NT2/D1 (cell line): ENCODE results near the gene GPR17.

ENCODE experiments used
- DNase-seq: peaks from one replicate; pipeline ENCODE4 v3.0.0-alpha.2; 2011; ENCODE audit warnings: low read depth, low spot score
- H3K27me3 ChIP-seq: 2 replicates; pipeline ENCODE4 v1.6.0; 2011; ENCODE audit warnings: mild to moderate bottlenecking; ENCODE audit not compliant: insufficient read length, insufficient read depth
- H3K36me3 ChIP-seq: 2 replicates; pipeline ENCODE4 v1.6.1; 2011; ENCODE audit warnings: mild to moderate bottlenecking, low read length, mixed read lengths; ENCODE audit not compliant: insufficient read depth, insufficient read length
- H3K4me1 ChIP-seq: 2 replicates; pipeline ENCODE4 v1.5.1; 2011; ENCODE audit not compliant: insufficient read depth, insufficient read length
- H3K4me3 ChIP-seq: 2 replicates; pipeline ENCODE4 v1.5.1; 2011; ENCODE audit warnings: low read depth; ENCODE audit not compliant: insufficient read length
- H3K9ac ChIP-seq: 2 replicates; pipeline ENCODE4 v1.6.0; 2011; ENCODE audit warnings: low read depth; ENCODE audit not compliant: insufficient read length
- H3K9me3 ChIP-seq: 2 replicates; pipeline ENCODE4 v1.5.1; 2011; ENCODE audit warnings: mild to moderate bottlenecking, low read length; ENCODE audit not compliant: insufficient read depth
- SUZ12 ChIP-seq: IDR thresholded peaks from 2 replicates; pipeline ENCODE4 v1.6.1; 2011; ENCODE audit not compliant: insufficient read length, insufficient read depth; ENCODE audit errors: extremely low read depth
- YY1 ChIP-seq: IDR thresholded peaks from 2 replicates; pipeline ENCODE4 v1.6.1; 2011; ENCODE audit not compliant: insufficient read length, insufficient read depth
- ZNF274 ChIP-seq: IDR thresholded peaks from 2 replicates; pipeline ENCODE4 v1.6.1; 2011; ENCODE audit warnings: mild to moderate bottlenecking, low read depth, low read length

The GPR17 gene

DNA sequence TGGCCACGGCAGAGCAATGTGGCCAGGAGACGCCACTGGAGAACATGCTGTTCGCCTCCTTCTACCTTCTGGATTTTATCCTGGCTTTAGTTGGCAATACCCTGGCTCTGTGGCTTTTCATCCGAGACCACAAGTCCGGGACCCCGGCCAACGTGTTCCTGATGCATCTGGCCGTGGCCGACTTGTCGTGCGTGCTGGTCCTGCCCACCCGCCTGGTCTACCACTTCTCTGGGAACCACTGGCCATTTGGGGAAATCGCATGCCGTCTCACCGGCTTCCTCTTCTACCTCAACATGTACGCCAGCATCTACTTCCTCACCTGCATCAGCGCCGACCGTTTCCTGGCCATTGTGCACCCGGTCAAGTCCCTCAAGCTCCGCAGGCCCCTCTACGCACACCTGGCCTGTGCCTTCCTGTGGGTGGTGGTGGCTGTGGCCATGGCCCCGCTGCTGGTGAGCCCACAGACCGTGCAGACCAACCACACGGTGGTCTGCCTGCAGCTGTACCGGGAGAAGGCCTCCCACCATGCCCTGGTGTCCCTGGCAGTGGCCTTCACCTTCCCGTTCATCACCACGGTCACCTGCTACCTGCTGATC is 4.9 kb downstream of the GPR17 start:
- Histone ChIP-seq H3K4me3 (no peak overlapping the region), H3K36me3 (peaks cover 24% of the 10 kb centered on the region), H3K9ac (peak overlapping the region; percentile 47), H3K4me1 (peaks cover 38% of the 10 kb centered on the region), H3K27me3 (no peaks in the 10 kb centered on the region), H3K9me3 (no peaks in the 10 kb centered on the region)
- TF ChIP-seq SUZ12 (no peak), YY1 (no peak), ZNF274 (no peak)
- DNase-seq: no peak

DNA sequence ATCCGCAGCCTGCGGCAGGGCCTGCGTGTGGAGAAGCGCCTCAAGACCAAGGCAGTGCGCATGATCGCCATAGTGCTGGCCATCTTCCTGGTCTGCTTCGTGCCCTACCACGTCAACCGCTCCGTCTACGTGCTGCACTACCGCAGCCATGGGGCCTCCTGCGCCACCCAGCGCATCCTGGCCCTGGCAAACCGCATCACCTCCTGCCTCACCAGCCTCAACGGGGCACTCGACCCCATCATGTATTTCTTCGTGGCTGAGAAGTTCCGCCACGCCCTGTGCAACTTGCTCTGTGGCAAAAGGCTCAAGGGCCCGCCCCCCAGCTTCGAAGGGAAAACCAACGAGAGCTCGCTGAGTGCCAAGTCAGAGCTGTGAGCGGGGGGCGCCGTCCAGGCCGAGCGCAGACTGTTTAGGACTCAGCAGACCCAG is 5.4 kb downstream of the GPR17 start:
- DNase-seq: no peak
- no peak for TF ChIP-seq ZNF274
- TF ChIP-seq SUZ12: no peak
- TF ChIP-seq YY1: no peak
- Histone ChIP-seq H3K36me3 (peaks cover 24% of the 10 kb centered on the region), H3K9ac (no peak overlapping the region), H3K9me3 (no peaks in the 10 kb centered on the region), H3K4me3 (no peak overlapping the region), H3K27me3 (no peaks in the 10 kb centered on the region), H3K4me1 (peaks cover 34% of the 10 kb centered on the region)

DNA sequence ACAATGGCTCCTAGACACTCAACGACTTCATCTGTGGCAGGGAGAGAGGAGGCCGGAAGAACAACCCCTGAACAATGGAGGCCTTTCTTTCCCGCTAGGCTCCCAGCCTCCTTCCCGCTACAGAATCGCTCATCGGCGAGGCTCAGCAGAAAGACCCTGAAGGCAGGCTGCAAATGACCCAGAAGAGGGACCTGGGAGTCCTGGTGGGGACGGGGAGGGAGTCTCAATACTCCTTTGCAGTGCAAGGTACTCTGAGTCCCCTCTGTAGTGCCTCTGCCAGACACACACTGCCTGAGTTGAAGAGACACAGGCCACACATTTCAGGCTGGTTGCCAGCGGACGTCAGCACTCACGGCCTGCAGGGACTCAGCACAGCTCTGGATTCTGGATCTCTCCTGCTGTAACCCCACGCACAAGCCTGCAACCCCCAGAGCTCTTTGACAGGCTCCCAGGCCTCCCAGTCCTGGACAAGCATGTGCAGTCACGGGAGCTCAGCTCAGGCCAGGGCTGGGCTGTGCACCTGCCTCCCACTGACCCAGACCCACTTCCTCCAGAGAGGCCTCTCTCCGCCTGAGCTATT is 6.1 kb downstream of the GPR17 start:
- no peak overlapping the region for H3K4me3 ChIP-seq
- no peak overlapping the region for H3K9ac ChIP-seq
- H3K9me3 ChIP-seq: no peaks in the 10 kb centered on the region
- peaks cover 32% of the 10 kb centered on the region for H3K4me1 ChIP-seq
- H3K27me3 ChIP-seq: no peaks in the 10 kb centered on the region
- peaks cover 30% of the 10 kb centered on the region for H3K36me3 ChIP-seq
- TF ChIP-seq ZNF274: no peak
- no peak for TF ChIP-seq SUZ12
- no peak for TF ChIP-seq YY1
- no peak for DNase-seq

DNA sequence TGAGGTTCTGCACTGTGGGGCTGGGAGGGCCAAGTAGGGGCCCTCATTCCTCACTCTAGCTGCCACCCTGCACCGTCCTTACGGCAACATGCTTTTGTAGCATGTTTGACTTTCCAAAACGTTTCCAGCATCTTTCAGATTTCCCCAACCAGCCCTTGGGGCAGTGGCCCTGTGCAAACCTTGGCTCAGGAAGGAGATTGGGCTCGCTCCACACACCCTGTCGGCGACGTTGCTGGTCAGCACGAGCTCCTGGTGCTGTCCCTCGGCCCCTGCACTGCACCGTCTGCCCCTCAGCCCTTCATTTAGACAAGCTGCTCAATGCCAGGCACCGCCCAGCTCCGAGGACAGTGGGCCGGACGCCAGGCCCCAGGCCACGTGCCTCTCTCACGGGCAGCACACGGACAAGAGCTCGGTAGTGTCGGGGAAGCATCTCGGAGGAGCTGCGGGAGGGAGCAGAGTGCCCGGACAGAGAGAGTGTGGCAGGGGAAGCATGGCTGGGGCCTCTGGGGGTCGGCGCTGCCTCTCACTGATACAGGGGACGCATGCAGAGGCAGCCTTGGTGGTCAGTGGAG is 6.9 kb downstream of the GPR17 start:
- no peak for DNase-seq
- Histone ChIP-seq H3K36me3 (peaks cover 34% of the 10 kb centered on the region), H3K27me3 (no peaks in the 10 kb centered on the region), H3K4me3 (no peak overlapping the region), H3K9me3 (no peaks in the 10 kb centered on the region), H3K4me1 (peaks cover 25% of the 10 kb centered on the region), H3K9ac (no peak overlapping the region)
- no peak for TF ChIP-seq YY1
- TF ChIP-seq SUZ12: no peak
- TF ChIP-seq ZNF274: no peak

DNA sequence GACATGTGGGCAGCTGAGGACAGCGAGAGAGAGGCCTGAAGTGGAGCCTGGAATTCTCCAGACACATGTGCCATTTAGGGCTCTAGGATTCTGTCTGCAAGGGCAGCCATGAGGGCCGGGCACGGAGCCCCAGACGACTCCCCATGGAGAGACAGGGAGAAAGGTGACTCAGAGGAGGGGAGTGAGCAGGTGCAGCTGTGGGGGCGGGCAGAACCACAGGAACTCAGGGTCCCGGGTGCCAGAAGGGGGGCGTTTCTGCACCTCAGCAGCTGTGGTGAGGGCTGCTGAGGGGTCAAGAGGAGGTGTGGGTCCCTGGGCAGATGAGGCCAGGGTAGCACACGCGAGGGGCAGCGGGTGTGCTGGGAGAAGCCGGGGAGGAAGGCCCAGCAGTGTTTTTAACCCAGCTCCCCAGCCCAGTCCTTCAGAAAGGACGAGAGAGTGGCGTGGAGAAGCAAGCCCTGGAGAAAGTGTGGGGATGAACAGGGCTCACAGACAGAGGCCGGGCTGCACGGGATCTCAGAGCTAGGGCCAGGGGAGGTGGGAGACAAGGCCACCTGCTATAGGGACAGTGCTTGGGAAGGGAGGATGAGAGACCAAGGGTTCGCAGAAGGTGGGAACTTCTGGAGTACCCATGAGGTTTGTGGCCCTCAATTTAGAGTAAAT is 7.6 kb downstream of the GPR17 start:
- DNase-seq: no peak
- Histone ChIP-seq H3K36me3 (peaks cover 34% of the 10 kb centered on the region), H3K9ac (no peak overlapping the region), H3K9me3 (no peaks in the 10 kb centered on the region), H3K4me1 (peaks cover 20% of the 10 kb centered on the region), H3K27me3 (no peaks in the 10 kb centered on the region), H3K4me3 (no peak overlapping the region)
- TF ChIP-seq SUZ12 (no peak), YY1 (no peak), ZNF274 (no peak)

DNA sequence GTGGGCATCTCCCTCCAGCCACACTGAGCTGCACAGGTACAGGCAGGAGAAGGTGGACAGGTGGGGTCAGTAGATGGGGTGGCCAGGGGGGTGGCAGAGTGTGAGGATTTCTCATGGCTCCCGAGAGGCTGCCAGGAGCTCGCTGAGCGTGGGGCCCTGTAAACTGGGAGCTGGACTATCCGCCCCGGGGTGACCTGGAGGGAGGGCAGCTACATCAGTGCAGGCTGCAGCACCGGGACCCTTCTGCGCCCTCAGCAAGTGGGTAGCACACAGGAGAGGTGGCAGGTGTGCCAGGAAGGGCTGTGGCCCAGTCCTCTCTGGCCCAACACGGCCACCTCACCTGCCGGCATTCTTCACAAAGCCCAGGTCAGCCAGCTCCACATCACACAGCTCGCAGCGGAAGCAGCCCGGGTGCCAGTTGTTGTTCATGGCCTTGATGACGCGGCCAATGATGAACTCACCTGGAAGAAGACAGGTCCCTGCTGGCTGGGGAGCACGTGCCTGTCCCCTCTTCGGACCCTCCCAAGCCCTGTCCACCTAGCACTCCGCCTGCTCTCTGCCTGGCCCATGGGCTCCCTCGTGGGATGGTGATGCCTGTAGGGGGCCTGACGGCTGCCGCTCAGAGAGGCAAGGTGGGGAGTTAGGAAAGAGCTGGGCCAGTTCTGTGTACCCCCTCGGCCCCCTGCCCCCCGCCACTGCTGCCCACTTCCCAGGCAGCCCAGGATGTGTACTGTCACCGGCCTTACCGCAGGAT is 8.3 kb downstream of the GPR17 start:
- H3K4me3 ChIP-seq: no peak overlapping the region
- H3K36me3 ChIP-seq: peaks cover 36% of the 10 kb centered on the region
- H3K9ac ChIP-seq: no peak overlapping the region
- no peak for DNase-seq
- no peaks in the 10 kb centered on the region for H3K27me3 ChIP-seq
- no peak for TF ChIP-seq YY1
- no peak for TF ChIP-seq ZNF274
- TF ChIP-seq SUZ12: no peak
- H3K4me1 ChIP-seq: peaks cover 23% of the 10 kb centered on the region
- H3K9me3 ChIP-seq: no peaks in the 10 kb centered on the region

DNA sequence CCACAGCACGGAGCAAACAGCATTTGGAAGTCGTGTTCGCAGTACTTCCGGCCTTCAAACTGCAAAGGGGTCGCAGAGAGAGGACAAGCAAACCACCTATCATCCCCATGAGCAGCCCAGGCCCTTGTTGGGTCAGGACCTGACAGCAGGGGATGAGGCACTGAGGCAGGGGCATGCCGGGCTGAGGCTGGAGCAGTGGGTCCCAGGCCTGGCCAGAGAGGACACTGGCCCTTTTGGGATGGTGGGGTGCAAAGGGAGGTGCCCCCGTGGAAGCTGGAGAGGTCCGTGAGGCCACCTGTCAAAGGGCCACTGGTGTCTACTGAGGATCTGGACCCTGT is 8.9 kb downstream of the GPR17 start:
- Histone ChIP-seq H3K4me1 (peaks cover 19% of the 10 kb centered on the region), H3K9me3 (no peaks in the 10 kb centered on the region; the same call in 1 of the 2 replicates), H3K27me3 (no peaks in the 10 kb centered on the region), H3K36me3 (peaks cover 36% of the 10 kb centered on the region), H3K4me3 (no peak overlapping the region), H3K9ac (no peak overlapping the region)
- TF ChIP-seq SUZ12 (no peak), ZNF274 (no peak), YY1 (no peak)
- DNase-seq: no peak
